ENCODE data around the gene AUTS2. TPM values are rescaled to one million over a fixed set of nuclear protein-coding genes. Genes with fewer than 3 reads are reported as not detected.

AUTS2 gene
- total RNA-seq, 1 donor from 2014 or later = 94.1 TPM

- Mint-ChIP-seq H3K9me3 (no peaks in the 10 kb centered on the region), H3K27me3 (no peaks in the 10 kb centered on the region), H3K36me3 (peaks cover 20% of the 10 kb centered on the region), H3K4me3 (no peak overlapping the region), H3K4me1 (ENCODE audit: unreplicated experiment) (peaks cover 30% of the 10 kb centered on the region), H3K27ac (no peak overlapping the region)
- no peak for DNase-seq (ENCODE audit: extremely low spot score, unreplicated experiment)
- TF ChIP-seq CTCF (conservative IDR thresholded peaks at IDR 0.05) = no peak
Observed at GRCh38 chr7:70137126-70137525, 538.9 kb downstream of the AUTS2 start.

GRCh38 chr7:70142247-70142932 lies 544.1 kb downstream of the AUTS2 start:
- H3K4me3 Mint-ChIP-seq = no peak overlapping the region
- DNase-seq (ENCODE audit: extremely low spot score, unreplicated experiment) = no peak
- no peak for TF ChIP-seq CTCF (conservative IDR thresholded peaks at IDR 0.05)
- H3K36me3 Mint-ChIP-seq = peaks cover 17% of the 10 kb centered on the region
- H3K27ac Mint-ChIP-seq = no peak overlapping the region
- no peaks in the 10 kb centered on the region for H3K9me3 Mint-ChIP-seq
- no peaks in the 10 kb centered on the region for H3K27me3 Mint-ChIP-seq
- H3K4me1 Mint-ChIP-seq (ENCODE audit: unreplicated experiment) = peaks cover 19% of the 10 kb centered on the region

GRCh38 chr7:70143075-70144044 lies 545.1 kb downstream of the AUTS2 start:
- H3K4me1 Mint-ChIP-seq (ENCODE audit: unreplicated experiment) = peaks cover 19% of the 10 kb centered on the region
- DNase-seq (ENCODE audit: extremely low spot score, unreplicated experiment) = no peak
- no peak for TF ChIP-seq CTCF (conservative IDR thresholded peaks at IDR 0.05)
- no peaks in the 10 kb centered on the region for H3K9me3 Mint-ChIP-seq
- no peak overlapping the region for H3K27ac Mint-ChIP-seq
- H3K36me3 Mint-ChIP-seq = peaks cover 12% of the 10 kb centered on the region
- no peak overlapping the region for H3K4me3 Mint-ChIP-seq
- no peaks in the 10 kb centered on the region for H3K27me3 Mint-ChIP-seq

- H3K27ac Mint-ChIP-seq = no peak overlapping the region
- no peak for DNase-seq (ENCODE audit: extremely low spot score, unreplicated experiment)
Observed at GRCh38 chr7:70148997-70149396, 550.7 kb downstream of the AUTS2 start.

GRCh38 chr7:70152313-70152712 lies 554.0 kb downstream of the AUTS2 start:
- no peak for TF ChIP-seq CTCF (conservative IDR thresholded peaks at IDR 0.05)
- no peaks in the 10 kb centered on the region for H3K27me3 Mint-ChIP-seq
- H3K9me3 Mint-ChIP-seq = peaks cover 5% of the 10 kb centered on the region
- H3K27ac Mint-ChIP-seq = no peak overlapping the region
- DNase-seq (ENCODE audit: extremely low spot score, unreplicated experiment) = no peak
- H3K4me1 Mint-ChIP-seq (ENCODE audit: unreplicated experiment) = peaks cover 16% of the 10 kb centered on the region
- no peak overlapping the region for H3K4me3 Mint-ChIP-seq
- H3K36me3 Mint-ChIP-seq = peaks cover 18% of the 10 kb centered on the region

More at GRCh38 chr7:70148997-70149396, 550.7 kb downstream of the AUTS2 start:
- peaks cover 12% of the 10 kb centered on the region for H3K36me3 Mint-ChIP-seq
- H3K4me1 Mint-ChIP-seq (ENCODE audit: unreplicated experiment) = peaks cover 8% of the 10 kb centered on the region
- no peaks in the 10 kb centered on the region for H3K27me3 Mint-ChIP-seq
- no peak overlapping the region for H3K4me3 Mint-ChIP-seq
- no peak for TF ChIP-seq CTCF (conservative IDR thresholded peaks at IDR 0.05)
- no peaks in the 10 kb centered on the region for H3K9me3 Mint-ChIP-seq
